ENCODE measurements around the gene NEMP2.

Gene NEMP2

GRCh38 chr2:190553254-190553653 lies 18.7 kb upstream of the NEMP2 start:
- DNase-seq (ENCODE audit: extremely low read depth, low read depth) = no peak
- TF ChIP-seq CTCF (IDR thresholded peaks at IDR 0.05; ENCODE audit: low read depth, low read length) = no peak

- DNase-seq (ENCODE audit: extremely low read depth, low read depth) = no peak
Measured at GRCh38 chr2:190551928-190552327, 17.4 kb upstream of the NEMP2 start.

GRCh38 chr2:190550137-190550536 lies 15.6 kb upstream of the NEMP2 start:
- TF ChIP-seq CTCF (IDR thresholded peaks at IDR 0.05; ENCODE audit: low read depth, low read length) = no peak
- DNase-seq (ENCODE audit: extremely low read depth, low read depth) = no peak

More at GRCh38 chr2:190551928-190552327, 17.4 kb upstream of the NEMP2 start:
- TF ChIP-seq CTCF (IDR thresholded peaks at IDR 0.05; ENCODE audit: low read depth, low read length) = no peak

GRCh38 chr2:190547886-190548285 lies 13.4 kb upstream of the NEMP2 start:
- DNase-seq (ENCODE audit: extremely low read depth, low read depth) = no peak
- no peak for TF ChIP-seq CTCF (IDR thresholded peaks at IDR 0.05; ENCODE audit: low read depth, low read length)

GRCh38 chr2:190546734-190547133 lies 12.2 kb upstream of the NEMP2 start:
- TF ChIP-seq CTCF (IDR thresholded peaks at IDR 0.05; ENCODE audit: low read depth, low read length) = no peak

GRCh38 chr2:190545555-190546385 lies 11.2 kb upstream of the NEMP2 start:
- TF ChIP-seq CTCF (IDR thresholded peaks at IDR 0.05; ENCODE audit: low read depth, low read length) = no peak
- no peak for DNase-seq (ENCODE audit: extremely low read depth, low read depth)

More at GRCh38 chr2:190546734-190547133, 12.2 kb upstream of the NEMP2 start:
- DNase-seq (ENCODE audit: extremely low read depth, low read depth) = no peak

GRCh38 chr2:190545093-190545492 lies 10.6 kb upstream of the NEMP2 start:
- DNase-seq (ENCODE audit: extremely low read depth, low read depth) = no peak
- no peak for TF ChIP-seq CTCF (IDR thresholded peaks at IDR 0.05; ENCODE audit: low read depth, low read length)
